GM19193 (cell line): ENCODE measurements around the gene HOXB6.

Experiments used
- POLR2A ChIP-seq: IDR thresholded peaks from 4 replicates; pipeline ENCODE4 v1.6.1; 2011; ENCODE audit not compliant: insufficient read depth, insufficient read length; ENCODE audit errors: extremely low read depth

Gene HOXB6

GRCh38 chr17:48578616-48579470 lies 25.9 kb downstream of the HOXB6 start:
- TF ChIP-seq POLR2A = peak; percentile 16

DNA sequence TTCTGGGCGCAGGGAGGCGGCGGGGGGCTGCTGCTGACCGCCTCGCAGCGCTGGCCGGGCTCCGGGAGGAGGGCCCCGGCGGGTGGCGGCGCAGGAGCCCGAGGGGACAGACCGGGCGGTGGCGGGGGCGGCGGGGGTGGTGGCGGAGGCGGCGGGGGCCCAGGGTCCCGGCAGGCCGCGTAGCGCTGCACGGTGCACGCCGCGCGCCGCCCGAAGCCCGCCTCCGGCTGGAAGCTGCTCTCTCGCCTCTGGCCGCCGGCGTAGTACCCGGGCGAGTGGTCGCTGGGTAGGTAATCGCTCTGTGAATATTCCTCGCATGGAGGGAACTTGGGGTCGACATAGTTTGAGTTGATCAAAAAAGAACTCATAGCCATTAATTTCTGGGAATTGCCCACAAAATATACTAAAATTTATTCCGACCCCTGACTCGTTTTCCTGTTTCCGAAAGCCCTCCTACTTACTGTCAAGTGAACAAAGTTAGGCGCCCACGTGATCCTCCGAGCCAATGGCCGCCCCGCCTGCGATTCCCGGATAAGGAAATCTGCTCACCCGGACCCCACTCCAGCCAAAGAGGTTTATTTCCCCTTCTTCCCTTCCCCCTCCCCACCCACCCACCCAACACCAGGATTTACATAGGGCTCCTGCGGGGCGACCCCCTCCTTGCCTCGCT lies 26.7 kb downstream of the HOXB6 start, which contains the start of gene HOXB4:
Gene HOXB4, minus strand, starts transcription at position 405 of the 670 bp plus-strand sequence. Its CDS starts 31 bp downstream, at position 374.
- peak; percentile 3 for TF ChIP-seq POLR2A

DNA sequence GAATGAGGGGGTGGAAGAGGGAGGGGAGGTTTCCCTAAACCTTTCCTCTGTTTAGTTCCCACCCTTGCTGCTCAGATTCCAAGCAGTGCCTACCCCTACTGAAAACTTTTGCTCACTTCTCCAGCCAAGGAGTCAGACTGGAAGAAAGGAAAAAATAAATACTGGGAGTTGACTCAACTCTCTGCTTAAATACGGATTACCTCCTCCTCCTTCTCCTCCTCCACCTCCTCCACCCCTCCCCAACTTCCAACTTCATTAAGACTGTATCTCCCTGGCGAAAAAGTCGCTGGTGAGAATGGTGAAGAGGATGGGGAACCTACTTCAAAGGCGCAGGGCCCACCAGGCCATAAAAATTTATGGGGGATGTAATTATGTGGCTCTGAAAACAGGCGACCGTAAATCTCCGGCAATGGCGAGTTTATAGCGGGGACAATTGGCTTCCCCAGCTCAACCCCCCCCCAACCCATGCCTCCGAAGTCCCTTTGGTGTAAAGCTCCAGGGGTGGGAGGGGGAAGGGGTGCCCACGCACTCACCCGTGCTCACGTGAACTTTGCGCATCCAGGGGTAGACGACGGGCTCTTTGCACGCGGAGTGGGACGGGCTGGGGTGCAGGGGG lies 27.3 kb downstream of the HOXB6 start:
- no peak for TF ChIP-seq POLR2A

- TF ChIP-seq POLR2A = no peak
Observed at GRCh38 chr17:48576479-48577309, 28.1 kb downstream of the HOXB6 start.

- no peak for TF ChIP-seq POLR2A
Observed at GRCh38 chr17:48575673-48576478, 28.9 kb downstream of the HOXB6 start.

DNA sequence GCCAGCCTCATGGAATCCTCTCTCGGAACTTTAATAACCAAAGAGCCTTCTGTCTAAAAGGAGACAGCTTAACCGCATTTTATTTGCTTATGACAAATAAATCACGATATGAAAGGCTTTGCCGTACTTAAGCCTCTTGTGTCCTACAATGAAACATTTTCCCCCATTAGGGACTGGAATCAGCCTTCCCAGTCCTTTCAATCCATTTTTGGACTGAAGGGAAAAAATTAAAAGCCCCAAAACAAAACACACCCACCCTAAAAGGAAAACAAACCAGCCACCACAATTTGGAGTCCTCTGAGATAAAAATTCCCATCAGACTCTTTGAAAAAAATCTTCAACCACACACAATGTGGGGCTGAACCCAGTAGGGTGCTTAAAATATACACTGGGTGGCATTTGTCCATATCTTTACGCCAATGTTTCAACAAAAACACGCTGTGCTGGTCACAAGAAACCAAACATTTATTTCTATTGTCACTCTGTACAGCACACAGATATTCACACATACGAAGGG lies 29.7 kb downstream of the HOXB6 start:
- no peak for TF ChIP-seq POLR2A

- no peak for TF ChIP-seq POLR2A
Observed at GRCh38 chr17:48574505-48575065, 30.2 kb downstream of the HOXB6 start.

DNA sequence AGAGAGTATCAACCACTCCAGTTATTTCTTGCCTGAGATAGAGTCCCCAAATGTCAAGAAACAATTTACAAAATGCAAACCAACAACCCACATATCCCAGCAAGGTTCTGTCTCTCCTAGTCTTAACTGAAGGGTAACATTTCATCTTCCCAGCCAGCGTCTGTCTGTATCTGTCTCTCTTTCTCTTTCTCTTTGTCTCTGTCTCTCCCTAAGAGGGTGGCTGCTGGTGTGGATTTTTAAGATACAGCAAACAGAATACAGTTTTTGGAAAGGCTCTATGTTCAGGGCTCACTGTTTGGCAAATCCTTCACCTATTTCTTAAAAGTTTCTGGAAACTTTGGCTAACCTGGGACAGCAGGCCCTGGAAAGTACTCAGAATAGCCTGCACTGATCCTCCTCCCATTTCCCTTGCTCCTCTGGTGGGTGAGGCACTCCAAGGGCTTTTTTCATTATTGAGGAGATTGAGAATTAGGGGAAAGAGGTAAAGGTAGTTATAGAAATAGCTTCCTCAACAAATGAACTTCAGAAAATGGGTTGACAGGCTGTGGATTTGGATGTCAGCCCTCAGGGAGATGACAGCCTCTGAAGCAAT lies 32.9 kb downstream of the HOXB6 start:
- no peak for TF ChIP-seq POLR2A

DNA sequence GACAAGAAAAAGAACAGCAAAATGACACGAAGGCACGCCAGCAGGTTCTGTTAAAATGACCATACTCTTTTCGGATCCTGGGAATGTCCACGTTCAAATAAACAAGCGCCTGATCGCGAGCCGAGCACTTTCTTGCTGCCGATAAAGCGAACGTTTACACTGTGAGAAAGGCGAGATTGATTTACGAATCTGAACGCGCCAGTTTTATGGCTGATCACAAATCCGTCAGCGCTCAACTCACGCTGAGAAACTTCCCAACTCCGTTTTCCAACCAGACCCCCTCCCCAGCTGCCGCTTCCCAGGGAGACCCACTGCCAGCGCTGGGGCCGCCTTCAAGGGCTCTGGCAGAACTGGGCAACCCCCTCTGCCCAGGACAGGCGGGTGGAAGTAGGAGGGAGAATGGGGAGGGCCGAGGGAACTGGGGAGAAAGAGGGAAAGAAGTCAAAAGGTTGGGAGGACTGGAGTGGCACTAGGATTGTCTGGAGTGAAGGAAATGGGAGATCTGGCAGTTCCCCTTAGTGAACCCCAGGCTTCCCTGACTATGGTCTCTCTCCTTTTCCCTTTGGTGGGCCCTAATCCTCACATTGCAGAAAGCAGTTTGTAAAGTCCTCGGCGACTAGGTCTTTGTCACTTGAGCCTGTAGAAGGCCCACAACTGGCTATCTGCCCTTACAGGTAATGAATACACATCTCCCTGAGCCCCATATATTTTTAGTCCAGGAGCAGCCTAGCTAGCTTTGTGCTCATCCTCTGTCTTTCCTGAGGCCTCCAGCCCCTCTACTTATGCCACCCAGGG lies 33.6 kb downstream of the HOXB6 start:
- no peak for TF ChIP-seq POLR2A

- no peak for TF ChIP-seq POLR2A
Observed at GRCh38 chr17:48570325-48571023, 34.3 kb downstream of the HOXB6 start.

DNA sequence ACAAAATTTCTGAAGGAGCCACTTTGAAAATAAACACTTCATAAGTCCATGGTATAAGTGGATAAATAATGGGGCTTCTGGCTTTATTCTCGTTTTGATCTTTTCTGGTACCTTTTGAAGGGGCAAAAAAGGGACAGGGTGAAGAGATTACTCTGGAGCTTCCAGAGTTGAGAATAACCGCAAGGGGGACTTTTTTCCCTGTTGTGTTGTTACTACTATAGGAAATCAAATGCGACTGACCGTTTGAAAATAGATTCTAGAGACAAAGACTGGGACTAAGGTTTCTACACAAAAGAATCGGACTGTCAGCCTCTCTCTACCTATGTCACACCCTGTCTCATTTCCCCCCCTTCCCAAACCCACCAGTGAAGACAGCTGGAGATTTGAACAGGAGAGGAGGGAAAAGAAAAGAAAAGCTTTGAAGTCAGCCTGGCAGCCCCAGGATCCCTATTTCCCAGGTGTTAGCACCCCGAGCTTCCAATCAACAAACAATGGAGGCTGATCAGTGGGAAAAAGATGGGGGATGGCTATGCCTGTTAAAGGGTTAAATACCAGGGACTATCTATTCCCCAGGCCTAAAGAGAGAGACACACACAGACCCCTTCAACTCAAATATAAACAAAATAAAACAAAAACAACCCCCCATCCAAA lies 35.0 kb downstream of the HOXB6 start:
- no peak for TF ChIP-seq POLR2A
